Esophagus squamous epithelium (tissue), 4 donors: Measurements from ENCODE around the gene SLC41A2.

Source experiments
- POLR2A ChIP-seq, 4 donors: fragments of 450-650 bp; IDR thresholded peaks; one replicate each; pipeline ENCODE4 v1.6.1; 2017; ENCODE audit warnings: antibody characterized with exemption in 4 of 4, mild to moderate bottlenecking in 4 of 4, moderate library complexity in 3 of 4
- TF ChIP-seq, protein P1 (sequence below), 6 experiments: fragments of 450-650 bp in 4 of 6; fragments of 200-600 bp in 2 of 6; sonication (generic) in 2 of 6; IDR thresholded peaks; one replicate each; pipeline ENCODE4 v1.5.1; 2016 to 2019; ENCODE audit warnings: antibody characterized with exemption in 6 of 6, mild to moderate bottlenecking in 4 of 6, moderate library complexity in 4 of 6

DNA sequence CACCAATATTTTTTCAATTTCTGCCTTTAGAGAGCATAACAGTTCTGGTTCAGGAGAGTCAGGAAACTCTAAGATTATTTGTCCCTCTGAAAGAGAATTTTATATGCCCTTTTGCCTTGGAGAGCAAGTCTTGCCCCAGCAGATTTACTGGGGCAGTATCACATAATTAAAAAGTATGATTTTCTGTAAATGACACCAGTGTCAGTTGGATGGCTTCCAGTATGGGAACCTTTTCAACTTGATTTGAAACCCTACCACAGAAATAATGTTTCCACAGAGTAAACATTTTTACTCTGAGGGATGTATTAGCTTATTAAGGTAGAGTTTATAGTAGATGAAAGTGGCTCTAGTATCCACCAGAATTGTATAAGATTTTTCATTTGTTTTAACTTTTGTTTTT is 43.4 kb upstream of the SLC41A2 start:
- TF ChIP-seq, protein P1, sequence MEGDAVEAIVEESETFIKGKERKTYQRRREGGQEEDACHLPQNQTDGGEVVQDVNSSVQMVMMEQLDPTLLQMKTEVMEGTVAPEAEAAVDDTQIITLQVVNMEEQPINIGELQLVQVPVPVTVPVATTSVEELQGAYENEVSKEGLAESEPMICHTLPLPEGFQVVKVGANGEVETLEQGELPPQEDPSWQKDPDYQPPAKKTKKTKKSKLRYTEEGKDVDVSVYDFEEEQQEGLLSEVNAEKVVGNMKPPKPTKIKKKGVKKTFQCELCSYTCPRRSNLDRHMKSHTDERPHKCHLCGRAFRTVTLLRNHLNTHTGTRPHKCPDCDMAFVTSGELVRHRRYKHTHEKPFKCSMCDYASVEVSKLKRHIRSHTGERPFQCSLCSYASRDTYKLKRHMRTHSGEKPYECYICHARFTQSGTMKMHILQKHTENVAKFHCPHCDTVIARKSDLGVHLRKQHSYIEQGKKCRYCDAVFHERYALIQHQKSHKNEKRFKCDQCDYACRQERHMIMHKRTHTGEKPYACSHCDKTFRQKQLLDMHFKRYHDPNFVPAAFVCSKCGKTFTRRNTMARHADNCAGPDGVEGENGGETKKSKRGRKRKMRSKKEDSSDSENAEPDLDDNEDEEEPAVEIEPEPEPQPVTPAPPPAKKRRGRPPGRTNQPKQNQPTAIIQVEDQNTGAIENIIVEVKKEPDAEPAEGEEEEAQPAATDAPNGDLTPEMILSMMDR (IDR thresholded peaks at IDR 0.05): no peak
- TF ChIP-seq POLR2A (IDR thresholded peaks at IDR 0.05): no peak
